Astrocyte (in vitro differentiated cells and primary cell): Measurements from ENCODE around the gene FHOD1. TPM values are rescaled to one million over a fixed set of nuclear protein-coding genes. Genes with fewer than 3 reads are reported as not detected.

Experiments
- DNase-seq: peaks from one replicate; pipeline ENCODE4 v3.0.0-alpha.2; 2010; ENCODE audit warnings: low read depth
- FAIRE-seq: peaks from 2 replicates; lab custom pipeline; 2011; peaks lifted over from hg19 to GRCh38; lab: Jason Lieb, UNC
- H2AFZ ChIP-seq: 2 replicates; pipeline ENCODE4 v1.6.0; 2012; ENCODE audit warnings: low read depth, low read length, inconsistent platforms
- H3K27ac ChIP-seq: 2 replicates; pipeline ENCODE4 v1.5.1; 2011; ENCODE audit warnings: low read depth, low read length, inconsistent platforms
- H3K27me3 ChIP-seq: 2 replicates; pipeline ENCODE4 v1.6.0; 2011; ENCODE audit warnings: low read length, inconsistent platforms; ENCODE audit not compliant: insufficient read depth
- H3K36me3 ChIP-seq: 2 replicates; pipeline ENCODE4 v1.5.1; 2011; ENCODE audit warnings: low read length, inconsistent platforms; ENCODE audit not compliant: insufficient read depth
- H3K4me1 ChIP-seq: 2 replicates; pipeline ENCODE4 v1.5.1; 2011; ENCODE audit warnings: low read length, inconsistent platforms; ENCODE audit not compliant: insufficient read depth
- H3K4me2 ChIP-seq: 2 replicates; pipeline ENCODE4 v1.6.0; 2012; ENCODE audit warnings: low read length, inconsistent platforms
- H3K4me3 ChIP-seq: 2 replicates; pipeline ENCODE4 v1.5.1; 2011; ENCODE audit warnings: low read depth, mild to moderate bottlenecking, low read length, inconsistent platforms; ENCODE audit not compliant: insufficient read depth
- H3K79me2 ChIP-seq: 2 replicates; pipeline ENCODE4 v1.6.0; 2012; ENCODE audit warnings: mild to moderate bottlenecking, low read length, inconsistent platforms; ENCODE audit not compliant: insufficient read depth
- H3K9ac ChIP-seq: 2 replicates; pipeline ENCODE4 v1.6.0; 2012; ENCODE audit warnings: mild to moderate bottlenecking, low read length, inconsistent platforms
- H3K9me3 ChIP-seq: 2 replicates; pipeline ENCODE4 v1.5.1; 2012; ENCODE audit warnings: low read depth, mild to moderate bottlenecking, low read length, inconsistent platforms; ENCODE audit not compliant: insufficient read depth
- H4K20me1 ChIP-seq: 2 replicates; pipeline ENCODE4 v1.6.0; 2012; ENCODE audit warnings: low read length, inconsistent platforms; ENCODE audit not compliant: insufficient read depth
- H3K27ac Mint-ChIP-seq: one replicate; pipeline ENCODE4 v1.8.0; 2021; ENCODE audit warnings: mild to moderate bottlenecking, mixed read lengths; ENCODE audit not compliant: unreplicated experiment
- H3K27me3 Mint-ChIP-seq: one replicate; pipeline ENCODE4 v1.8.0; 2021; ENCODE audit warnings: low read depth, mixed read lengths; ENCODE audit not compliant: unreplicated experiment
- H3K36me3 Mint-ChIP-seq: one replicate; pipeline ENCODE4 v1.8.0; 2021; ENCODE audit warnings: low read depth, mixed read lengths; ENCODE audit not compliant: unreplicated experiment
- H3K4me1 Mint-ChIP-seq: one replicate; pipeline ENCODE4 v1.8.0; 2021; ENCODE audit warnings: low read depth, mixed read lengths; ENCODE audit not compliant: unreplicated experiment
- H3K4me3 Mint-ChIP-seq: one replicate; pipeline ENCODE4 v1.8.0; 2021; ENCODE audit warnings: mild to moderate bottlenecking, moderate library complexity, mixed read lengths; ENCODE audit not compliant: unreplicated experiment
- H3K9me3 Mint-ChIP-seq: one replicate; pipeline ENCODE4 v1.8.0; 2021; ENCODE audit warnings: mild to moderate bottlenecking, mixed read lengths; ENCODE audit not compliant: unreplicated experiment
- CTCF ChIP-seq: IDR thresholded peaks from 2 replicates; pipeline ENCODE4 v1.5.1; 2011; ENCODE audit warnings: low read depth, mild to moderate bottlenecking, inconsistent platforms, low read length, moderate library complexity; ENCODE audit not compliant: insufficient read depth
- EZH2 ChIP-seq: IDR thresholded peaks from 2 replicates; pipeline ENCODE4 v1.6.1; 2012; ENCODE audit warnings: mild to moderate bottlenecking, low read length, inconsistent platforms; ENCODE audit not compliant: insufficient read depth
- total RNA-seq: library from RNA; stranded (reverse); gene quantifications from 2 replicates; pipeline ENCODE4 v1.2.1, GENCODE V29; 2021

The FHOD1 gene
- total RNA-seq, 1 donor from 2014 or later = 38.1 TPM

- no peak overlapping the region for H3K27ac Mint-ChIP-seq
- no peak for TF ChIP-seq CTCF
- no peak for TF ChIP-seq EZH2
- no peak overlapping the region for H3K4me3 Mint-ChIP-seq
- Histone ChIP-seq H3K4me2 (no peak overlapping the region), H3K4me3 (no peak overlapping the region), H3K27ac (no peak overlapping the region), H3K79me2 (no peaks in the 10 kb centered on the region), H3K9ac (no peak overlapping the region), H3K36me3 (no peaks in the 10 kb centered on the region), H3K27me3 (no peaks in the 10 kb centered on the region), H2AFZ (no peak overlapping the region), H4K20me1 (no peaks in the 10 kb centered on the region), H3K9me3 (no peaks in the 10 kb centered on the region), H3K4me1 (no peaks in the 10 kb centered on the region)
- H3K27me3 Mint-ChIP-seq = peaks cover 40% of the 10 kb centered on the region
- DNase-seq = no peak
- peaks cover 1% of the 10 kb centered on the region for H3K9me3 Mint-ChIP-seq
- peaks cover 6% of the 10 kb centered on the region for H3K36me3 Mint-ChIP-seq
- H3K4me1 Mint-ChIP-seq = peaks cover 13% of the 10 kb centered on the region
- FAIRE-seq = no peak
Measured at GRCh38 chr16:67287960-67288359, 40.7 kb upstream of the FHOD1 start.

- Histone ChIP-seq H2AFZ (no peak overlapping the region), H3K4me3 (no peak overlapping the region), H3K79me2 (no peaks in the 10 kb centered on the region), H3K9me3 (no peaks in the 10 kb centered on the region), H3K4me2 (no peak overlapping the region), H3K27ac (no peak overlapping the region), H3K9ac (no peak overlapping the region), H4K20me1 (no peaks in the 10 kb centered on the region), H3K36me3 (no peaks in the 10 kb centered on the region), H3K4me1 (no peaks in the 10 kb centered on the region), H3K27me3 (no peaks in the 10 kb centered on the region)
- peak; percentile 28 for DNase-seq
- peaks cover 6% of the 10 kb centered on the region for H3K36me3 Mint-ChIP-seq
- no peak for FAIRE-seq
- peaks cover 3% of the 10 kb centered on the region for H3K9me3 Mint-ChIP-seq
- no peak overlapping the region for H3K27ac Mint-ChIP-seq
- peaks cover 14% of the 10 kb centered on the region for H3K4me1 Mint-ChIP-seq
- H3K4me3 Mint-ChIP-seq = no peak overlapping the region
- no peak for TF ChIP-seq EZH2
- TF ChIP-seq CTCF = no peak
- H3K27me3 Mint-ChIP-seq = peaks cover 29% of the 10 kb centered on the region
Measured at GRCh38 chr16:67286441-67287235, 39.4 kb upstream of the FHOD1 start.
